NCI-H345 (cell line): Measurements from ENCODE around the gene CHN1.

Experiments used
- DNase-seq: peaks from one replicate; lab custom pipeline; 2025; lab: John Stamatoyannopoulos, UW

Gene CHN1

DNA sequence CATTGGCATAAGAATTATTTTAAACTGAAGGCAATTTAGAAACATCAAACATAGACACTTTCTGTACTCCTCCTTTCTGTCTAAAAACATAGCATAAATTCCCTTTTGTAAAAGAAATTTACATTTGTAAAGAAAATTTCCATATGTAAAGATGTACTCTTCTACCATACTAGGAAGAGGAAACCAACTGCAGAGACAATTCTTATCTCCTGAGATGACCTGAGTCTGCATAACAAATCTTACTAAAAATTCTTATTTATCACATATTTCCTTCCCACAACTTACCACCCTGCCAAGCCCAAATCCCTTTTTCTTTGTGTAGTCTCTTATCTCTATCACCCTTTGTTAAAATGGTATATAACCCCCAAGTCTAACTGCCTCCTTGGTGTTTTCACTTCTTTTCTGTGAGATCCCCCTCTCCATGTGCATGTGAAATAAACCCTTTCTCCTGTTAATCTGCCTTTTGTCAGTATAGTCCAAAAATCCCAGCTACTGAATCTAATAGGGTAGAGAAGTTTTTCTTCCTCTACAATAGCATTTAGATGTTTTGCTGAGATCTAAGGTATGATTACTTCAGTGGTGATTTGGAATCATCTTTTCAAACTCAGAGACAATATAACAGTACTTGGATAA is 81.0 kb downstream of the CHN1 start:
- no peak for DNase-seq

DNA sequence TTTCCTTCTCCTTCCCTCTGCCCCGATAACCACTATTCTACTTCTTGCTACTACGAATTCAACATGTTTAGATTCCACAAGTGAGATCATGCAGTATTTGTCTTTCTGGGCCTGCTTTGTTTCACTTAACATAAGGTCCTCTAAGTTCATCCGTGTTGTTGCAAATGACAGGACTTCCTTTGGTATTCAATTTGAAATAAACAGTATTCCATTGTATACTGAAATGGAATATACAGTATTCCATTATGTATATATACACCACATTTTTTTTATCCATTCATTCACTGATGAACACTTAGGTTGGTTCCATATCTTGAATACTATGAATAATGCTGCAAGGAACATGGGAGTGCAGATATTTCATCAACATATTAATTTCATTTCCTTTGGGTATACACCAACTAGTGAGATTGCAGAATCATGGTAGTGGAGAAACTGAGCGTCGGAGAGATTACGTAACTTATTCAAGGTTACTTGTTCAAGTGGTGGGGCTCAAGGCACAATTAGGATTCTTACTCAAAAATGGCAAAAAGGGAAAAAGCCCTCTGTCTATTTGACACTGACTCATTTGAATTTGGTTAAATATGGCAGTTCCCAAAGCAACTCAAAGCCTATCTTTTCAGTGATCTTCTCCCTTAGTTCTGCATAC is 85.1 kb downstream of the CHN1 start:
- DNase-seq, result no peak

DNA sequence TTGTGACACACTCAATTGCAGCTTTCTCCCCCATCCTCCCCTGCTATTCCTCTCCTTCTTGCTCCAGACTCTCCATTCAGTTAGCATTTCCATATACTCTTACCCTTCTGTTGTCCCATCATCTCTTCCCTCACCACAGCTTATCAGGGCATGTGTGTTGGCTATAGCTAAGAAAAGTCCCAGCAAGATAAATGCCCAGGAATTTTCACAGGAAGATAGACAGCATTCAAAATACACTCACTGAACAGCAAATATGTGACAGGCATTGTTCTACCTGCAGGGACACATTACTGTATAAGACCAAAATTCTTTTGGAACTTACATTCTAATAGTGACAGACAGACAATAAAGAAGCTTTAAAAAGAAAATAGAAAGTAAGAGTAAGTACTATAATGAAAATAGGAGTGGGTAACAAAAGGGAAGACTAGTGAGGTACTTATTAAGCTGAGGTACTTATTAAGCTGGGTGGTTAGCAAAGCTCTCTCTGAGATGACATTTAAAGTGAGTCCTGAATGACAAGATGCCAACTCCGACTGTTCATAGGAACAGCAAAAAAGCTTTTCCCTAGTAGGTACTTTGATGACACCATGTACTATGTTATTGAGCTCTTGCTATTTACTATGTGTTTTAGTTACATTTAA is 86.2 kb downstream of the CHN1 start:
- DNase-seq, result no peak

DNA sequence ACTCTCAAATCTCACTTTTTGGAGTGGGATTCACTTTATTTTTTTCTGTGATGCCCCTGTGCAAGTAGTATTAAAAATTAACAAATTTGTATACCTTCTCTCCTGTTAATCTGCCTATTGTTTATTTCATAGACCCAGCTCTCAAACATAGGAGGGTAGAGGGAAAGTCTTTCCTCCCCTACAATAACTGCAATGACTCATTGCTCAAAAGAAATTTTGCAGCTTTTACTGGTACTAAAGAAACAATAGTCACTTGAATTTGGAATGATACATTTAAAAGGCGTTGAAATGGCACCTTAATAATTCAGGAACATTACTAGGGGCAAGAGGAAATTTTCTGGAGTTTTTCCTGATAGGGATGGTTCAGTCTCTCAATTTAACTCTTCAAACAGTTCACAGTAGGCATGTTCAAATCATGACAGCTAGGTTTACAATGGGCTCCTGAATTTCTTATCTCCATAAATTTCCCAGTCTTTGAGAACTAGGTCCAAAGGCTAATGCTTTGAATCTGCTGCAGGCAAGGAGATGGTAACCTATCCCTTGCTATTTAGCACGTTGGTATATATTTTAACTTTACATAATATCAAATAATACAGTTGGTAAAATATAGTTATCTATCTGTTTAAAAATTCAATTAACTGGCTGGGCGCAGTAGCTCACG is 88.8 kb downstream of the CHN1 start:
- DNase-seq, result no peak

DNA sequence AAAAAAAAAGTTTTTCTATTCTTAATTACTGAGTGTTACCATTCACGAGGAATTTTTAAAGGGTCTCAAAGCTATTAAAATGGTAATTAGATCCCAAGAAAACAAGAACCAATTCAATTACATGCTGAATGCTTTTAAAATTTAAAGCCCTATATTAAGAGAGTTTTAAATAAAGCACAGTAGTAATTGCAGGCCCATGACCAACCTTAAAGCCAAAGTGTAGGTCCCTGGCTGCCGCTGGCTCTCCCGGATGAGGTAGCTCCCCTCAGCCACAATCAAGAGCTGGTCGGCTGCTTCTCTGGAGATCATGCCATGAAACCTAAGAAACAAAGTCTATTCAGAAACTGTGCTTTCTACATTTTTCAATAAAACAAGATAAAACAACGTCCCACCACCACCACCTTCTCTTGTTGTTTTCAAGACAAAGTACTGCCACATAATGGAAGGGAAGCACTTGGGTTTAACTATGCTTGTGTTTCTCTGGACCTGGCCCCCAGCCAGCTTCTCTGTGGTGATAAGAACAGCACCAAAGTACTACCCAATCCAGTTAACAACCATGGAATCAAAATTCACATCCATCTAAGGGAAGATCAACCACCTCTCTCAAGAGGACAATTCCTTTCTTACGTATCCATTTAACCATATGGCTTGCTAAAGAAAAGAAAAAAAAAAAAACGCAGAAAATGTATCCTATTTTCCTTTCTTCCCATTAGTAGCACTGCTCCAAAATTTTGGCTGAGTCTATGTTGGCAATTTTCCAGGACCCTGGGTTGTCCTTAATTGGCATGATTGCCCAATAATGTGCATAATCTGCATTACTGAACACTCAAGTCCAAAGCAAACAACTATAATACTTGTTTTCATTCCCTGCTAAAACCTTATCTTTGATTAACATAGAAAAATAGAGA is 90.1 kb downstream of the CHN1 start:
- peak; percentile 42 for DNase-seq

DNA sequence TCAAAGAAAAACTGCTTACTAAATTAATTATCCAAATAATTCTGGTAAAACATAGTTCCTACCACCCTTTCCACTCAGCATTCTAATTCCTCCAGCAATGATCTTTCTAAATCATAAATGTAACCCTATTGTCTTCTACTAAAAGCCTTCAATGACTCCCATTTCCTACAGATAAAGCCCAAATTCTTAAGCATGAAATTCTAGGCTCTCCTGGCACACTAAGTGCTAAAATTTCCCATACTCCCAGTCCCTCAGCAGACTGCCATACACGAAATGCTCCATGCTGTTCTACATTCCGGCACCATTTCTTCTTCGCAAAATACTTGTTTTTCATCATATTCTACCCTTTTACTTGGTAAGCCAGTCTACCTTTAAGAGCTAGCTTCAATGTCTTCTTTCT is 96.9 kb downstream of the CHN1 start:
- no peak for DNase-seq

DNA sequence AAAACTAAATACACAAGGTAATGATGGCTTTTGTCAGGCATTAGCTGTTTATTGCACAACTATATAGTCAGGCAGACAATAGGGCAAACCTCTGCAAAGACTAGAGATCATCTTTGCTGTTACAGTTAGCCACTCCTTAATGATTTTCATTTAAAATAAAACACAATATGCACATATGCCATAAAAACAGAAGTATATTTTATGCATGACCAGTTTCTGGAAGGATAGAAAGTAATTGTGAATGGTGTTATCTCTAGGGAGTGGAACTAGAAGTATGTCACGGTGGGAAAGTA is 102.0 kb downstream of the CHN1 start:
- no peak for DNase-seq

DNA sequence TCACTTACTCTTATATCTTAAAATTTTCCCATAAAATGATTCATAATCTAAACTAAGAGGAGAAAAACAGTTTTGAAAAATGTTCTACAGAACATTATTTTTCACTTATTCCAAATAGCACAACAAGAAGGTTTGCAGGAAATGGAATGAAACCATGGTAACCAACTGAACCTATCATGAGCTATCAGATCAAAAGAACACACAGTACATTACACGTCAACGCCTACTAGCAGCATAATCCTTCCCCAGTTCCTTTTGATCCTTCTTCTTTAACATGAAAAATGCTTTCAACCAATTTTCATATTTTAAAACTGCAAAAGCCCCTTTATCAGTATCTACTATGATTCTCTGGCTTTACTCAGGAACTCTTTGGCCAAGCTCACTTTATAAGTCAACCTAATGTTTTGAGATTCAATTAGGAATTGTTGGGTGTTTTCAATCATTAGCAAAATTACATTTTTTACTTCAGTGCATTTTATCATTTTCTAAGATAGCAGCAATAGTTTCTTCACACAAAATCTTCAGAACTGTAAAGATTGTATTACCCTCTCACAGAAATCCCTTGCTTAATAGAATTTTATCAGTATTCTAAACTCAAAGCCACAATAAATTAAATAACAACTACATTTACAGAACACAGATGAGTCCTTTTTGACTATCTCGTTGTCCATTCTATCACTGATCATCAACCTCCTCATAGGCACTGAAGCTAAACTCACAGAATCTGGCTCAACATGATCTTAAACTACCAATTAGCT is 102.5 kb downstream of the CHN1 start:
- DNase-seq, result no peak

DNA sequence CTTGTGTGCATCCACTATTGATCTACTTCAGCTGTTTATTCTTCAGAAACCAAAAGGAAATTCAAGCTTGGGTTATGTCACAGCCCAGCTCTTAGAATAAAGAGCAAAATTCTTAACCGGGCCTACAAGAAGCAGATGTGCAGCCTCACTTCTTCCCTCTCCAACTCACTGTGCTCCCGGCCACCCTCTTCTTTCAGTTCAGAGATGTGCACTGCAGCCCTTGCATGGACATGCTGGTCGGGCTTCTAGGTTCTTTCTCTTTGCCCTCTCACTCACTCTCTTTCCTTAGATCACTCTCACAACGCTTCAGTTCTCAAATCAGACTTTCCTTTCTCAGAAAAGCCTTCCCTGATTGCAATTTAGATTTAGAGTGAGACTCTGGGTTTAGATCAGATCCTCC is 104.1 kb downstream of the CHN1 start:
- DNase-seq, result no peak

DNA sequence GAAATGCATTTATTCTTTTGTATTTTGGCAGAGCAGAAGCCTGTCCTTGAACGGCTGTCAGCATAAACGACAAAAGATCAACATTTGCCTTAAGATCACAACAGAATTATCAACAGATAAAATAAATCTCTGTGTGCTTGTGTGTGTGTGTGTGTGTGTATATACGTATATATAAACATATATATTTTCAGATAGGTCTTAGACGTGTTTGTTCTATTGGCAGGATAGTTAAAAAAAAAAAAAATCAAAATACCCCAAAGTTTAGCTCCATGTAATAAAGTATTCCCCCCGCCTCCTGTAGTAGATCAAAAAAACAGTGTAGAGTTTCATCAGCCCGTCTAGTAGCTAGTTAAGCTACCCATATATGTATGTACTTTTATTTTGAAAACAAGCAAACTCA is 107.9 kb downstream of the CHN1 start:
- DNase-seq, result no peak

DNA sequence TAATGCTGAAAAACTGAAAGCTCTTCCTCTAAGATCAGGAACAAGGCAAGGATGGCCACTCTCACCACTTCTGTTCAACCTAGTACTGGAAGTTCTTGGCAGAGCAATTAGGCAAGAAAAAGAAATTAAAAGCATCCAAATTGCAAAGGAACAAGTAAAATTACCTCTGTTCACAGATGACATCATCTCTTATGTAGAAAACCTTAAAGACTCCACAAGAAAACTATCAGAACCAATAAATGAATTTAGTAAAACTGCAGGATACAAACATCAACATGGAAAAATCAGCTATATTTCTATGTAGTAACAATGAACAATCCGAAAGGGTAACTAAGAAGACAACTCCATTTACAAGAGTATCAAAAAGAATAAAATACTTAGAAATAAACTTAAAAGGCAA is 112.2 kb downstream of the CHN1 start:
- DNase-seq, result no peak

DNA sequence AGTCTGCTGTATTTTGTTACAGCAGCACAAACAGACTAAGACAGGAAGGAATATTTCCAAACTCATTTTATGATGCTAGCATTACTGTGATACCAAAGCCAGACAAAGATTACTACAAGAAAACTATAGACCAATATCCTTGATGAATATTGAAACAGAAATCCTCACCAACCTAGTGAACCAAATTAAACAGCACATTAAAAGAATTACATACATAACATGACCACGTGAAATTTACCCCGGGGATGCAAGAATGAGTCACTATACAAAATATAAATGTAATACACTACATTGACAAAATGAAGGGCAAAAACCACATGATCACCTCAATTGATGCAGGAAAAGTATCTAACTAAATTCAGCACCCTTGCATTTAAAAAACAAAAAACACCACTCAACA is 112.6 kb downstream of the CHN1 start:
- DNase-seq, result no peak

DNA sequence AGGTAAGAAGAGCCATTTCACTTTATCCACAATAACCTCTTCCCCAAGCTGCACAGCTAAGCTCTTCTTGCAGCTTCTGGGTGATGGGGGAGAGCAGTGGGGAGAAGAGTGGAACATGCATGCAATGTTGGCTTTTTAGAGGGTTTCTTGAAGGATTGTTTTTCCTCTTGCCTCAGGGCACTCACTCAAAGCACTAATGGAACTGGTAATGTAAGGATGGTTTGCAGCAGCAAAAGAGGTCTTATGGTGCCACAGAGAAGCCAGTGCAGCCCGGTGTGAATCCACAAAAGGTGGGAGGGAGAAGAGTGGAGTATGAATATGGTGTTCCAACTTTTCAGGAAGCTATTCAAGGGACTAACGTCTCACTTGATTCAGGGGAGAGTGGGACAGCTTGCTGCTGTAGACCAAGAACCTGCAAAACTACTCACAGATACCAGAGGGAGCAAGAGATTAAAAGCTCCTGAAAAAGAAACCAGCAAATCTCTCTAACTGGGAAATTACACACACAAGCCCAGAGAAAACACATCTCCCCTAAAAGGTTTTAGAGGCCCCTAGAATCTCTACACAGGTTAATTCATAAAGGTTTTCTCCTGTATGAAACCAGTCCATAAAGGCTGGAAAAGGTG is 116.4 kb downstream of the CHN1 start:
- DNase-seq, result no peak

DNA sequence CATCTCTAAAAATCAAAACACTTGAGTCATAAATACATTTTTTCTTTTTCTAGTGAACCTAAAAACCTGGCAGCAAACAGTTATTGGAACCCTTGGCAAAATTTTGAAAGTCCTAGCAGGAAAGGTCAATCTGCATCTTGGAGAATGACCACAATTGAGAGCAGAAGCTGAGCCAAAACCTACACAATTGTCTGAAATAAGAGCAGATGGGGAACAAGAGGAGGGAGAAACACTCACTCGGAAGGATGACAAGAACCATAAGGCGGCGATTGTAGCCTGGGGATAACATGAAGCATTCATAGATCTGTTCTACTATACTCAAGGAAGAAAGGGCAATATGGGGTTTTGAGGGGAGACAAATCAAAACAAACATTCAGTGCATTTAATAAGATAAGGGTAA is 117.0 kb downstream of the CHN1 start:
- no peak for DNase-seq

DNA sequence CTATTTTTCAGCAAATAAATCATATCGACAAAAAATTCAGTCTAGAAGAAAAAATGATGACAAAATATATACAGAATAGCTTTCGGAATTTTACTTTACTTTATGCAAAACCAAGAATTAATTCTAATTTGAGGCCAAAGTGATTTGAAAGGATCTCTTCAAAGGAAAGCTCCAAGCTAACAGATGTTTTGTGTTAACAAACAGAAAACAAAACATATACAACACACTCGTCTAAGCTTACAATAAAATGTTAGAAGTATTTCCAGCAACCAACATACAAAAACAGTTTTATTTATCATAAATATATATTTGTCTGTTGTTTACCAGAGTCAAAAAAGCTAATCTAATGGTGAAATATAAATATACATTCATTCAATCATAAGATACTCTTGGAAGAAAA is 122.8 kb downstream of the CHN1 start:
- DNase-seq, result no peak

DNA sequence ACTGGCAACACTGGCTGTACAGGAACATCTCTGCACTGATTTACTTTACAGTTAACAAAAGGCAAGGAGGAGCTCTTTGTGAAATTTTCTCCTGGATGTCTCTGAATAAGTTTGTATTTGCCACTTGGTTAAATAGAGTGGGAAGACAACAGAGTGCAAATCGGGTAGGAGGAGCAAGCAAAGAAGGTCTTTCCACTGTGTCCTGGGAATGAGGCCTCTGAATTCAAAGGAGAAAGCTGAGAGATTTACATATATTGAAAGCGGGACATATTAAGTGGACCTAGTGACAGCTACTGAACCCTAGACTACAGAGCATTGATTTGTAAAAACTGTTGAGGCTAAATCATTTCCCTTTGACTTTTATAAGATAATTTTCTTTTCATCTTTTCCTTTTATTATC is 123.5 kb downstream of the CHN1 start:
- DNase-seq, result no peak

DNA sequence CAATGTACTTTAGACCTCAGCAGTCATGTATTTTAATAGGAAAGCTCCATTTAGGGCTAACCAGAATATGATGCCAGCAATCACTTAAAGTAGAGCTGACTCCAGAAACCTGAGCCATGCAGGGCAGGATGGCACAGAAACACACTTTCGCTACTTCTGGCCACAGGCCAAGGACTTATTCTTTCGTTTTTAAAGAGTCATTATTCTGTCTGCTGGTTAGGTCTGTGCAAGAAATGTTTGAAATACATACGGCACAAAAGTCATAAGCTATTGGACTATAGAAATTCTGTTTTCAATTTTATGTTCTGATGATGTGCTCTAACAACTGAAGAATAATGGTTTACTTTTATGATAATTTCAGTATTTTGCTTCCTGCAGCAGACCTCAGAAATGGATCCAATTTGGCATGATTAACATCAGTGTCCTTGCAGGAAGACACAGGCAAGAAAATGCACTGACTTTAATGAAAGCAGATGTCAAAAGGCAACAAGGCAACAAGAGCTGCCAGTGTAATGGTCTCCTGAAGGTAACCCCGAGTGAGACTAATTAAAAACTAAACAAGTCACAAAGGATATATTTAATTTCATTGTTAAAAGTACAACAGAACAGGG is 126.5 kb downstream of the CHN1 start:
- DNase-seq, result peak; percentile 33

DNA sequence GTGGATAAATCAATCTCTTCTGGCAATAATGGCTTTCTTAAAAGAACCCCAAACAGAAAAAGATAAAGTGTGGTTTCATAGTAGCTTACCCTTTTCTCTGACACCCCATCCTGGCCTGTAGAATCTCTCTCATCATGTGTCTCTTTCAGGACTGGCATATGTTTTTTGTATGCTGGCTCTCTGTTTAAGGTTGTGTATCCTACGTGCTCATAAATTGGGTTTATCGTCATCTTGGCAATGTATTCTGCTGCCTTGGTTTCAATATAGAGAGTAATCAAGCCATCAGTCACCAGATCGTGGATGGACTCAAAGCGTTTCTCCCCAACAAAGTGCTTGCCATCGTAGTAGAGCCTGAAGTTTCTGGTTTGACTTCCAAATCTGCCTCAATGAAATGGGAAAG is 127.4 kb downstream of the CHN1 start:
- DNase-seq, result no peak

DNA sequence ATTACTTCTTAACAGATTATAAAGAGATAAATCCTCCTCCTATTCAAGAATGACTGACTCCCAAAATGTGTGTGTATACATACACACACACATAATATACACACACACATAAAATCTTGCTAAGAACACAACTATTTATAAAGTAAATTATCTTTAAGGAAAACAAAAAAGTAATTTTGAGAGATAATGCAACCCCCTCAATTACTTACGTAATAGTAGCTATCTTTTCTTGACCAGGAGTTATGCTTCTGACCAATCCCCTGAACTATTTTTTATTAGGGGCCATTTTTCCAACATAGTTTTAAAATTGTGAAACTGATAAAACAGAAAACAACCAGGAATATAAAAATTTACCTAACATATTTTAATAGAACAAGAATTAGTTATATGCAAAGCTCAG is 127.9 kb downstream of the CHN1 start:
- no peak for DNase-seq

DNA sequence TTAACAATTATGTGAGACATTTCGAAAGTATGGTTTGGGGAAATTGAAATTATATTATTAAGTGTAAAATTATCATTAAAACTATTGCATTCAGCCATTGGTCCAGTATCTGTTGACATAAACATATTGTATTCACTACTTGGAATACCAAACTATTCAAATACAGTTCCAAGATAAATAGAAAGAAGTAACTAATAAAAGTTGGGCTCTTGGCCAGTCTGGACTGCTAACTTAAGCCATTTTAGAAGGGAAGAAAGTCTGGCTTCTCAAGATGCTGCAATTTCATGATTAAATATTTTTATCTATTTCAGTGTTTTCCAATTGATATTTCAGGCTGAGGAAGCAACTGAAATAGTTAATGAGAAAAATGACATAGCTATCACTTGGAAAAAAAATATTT is 131.1 kb downstream of the CHN1 start:
- DNase-seq, result no peak

DNA sequence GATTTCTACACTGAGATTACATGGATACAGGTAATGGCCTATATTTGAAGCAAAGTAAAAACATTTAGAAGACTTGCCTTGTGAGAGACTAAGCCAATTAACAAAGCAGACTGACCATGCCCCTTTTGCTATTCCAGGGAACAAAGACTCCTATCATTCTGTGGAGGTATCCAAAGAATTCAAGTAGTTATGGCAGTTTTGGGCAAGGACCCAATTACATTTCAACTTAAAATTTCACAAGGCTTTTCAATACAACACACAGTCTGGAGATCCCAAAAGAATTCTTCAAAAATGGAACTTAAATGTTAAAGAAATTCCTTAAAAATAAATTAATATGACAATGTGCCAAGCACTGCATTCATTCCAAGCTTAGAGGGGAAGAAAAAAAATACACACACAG is 131.7 kb downstream of the CHN1 start:
- no peak for DNase-seq
